Bone marrow (tissue), 2 donors: ENCODE data around the gene RALGAPB.
"Not testable (repeated sequence)": the region's sequence is repeated elsewhere in the genome, so short reads cannot be mapped to it uniquely, and the experiment has no call there.

Source experiments
- DNase-seq, 2 donors: peaks; one replicate each; lab custom pipeline; 2025; lab: John Stamatoyannopoulos, UW

Gene RALGAPB

GRCh38 chr20:38584099-38584763, 111.6 kb downstream of the RALGAPB start:
- DNase-seq = no peak

GRCh38 chr20:38585404-38586180, 112.9 kb downstream of the RALGAPB start:
- DNase-seq = no peak

GRCh38 chr20:38586181-38586525, 113.5 kb downstream of the RALGAPB start:
- no peak for DNase-seq

GRCh38 chr20:38588303-38588702, 115.7 kb downstream of the RALGAPB start:
- no peak for DNase-seq

GRCh38 chr20:38589351-38589750, 116.7 kb downstream of the RALGAPB start:
- DNase-seq = no peak

GRCh38 chr20:38589967-38590675, 117.5 kb downstream of the RALGAPB start:
- DNase-seq = no peak

GRCh38 chr20:38590676-38591473, 118.2 kb downstream of the RALGAPB start:
- no peak for DNase-seq

- no peak for DNase-seq
Measured at GRCh38 chr20:38591474-38592410, 119.1 kb downstream of the RALGAPB start.

- DNase-seq = not testable (repeated sequence)
Measured at GRCh38 chr20:38592411-38592790, 119.8 kb downstream of the RALGAPB start.

- not testable (repeated sequence) for DNase-seq
Measured at GRCh38 chr20:38594281-38594680, 121.6 kb downstream of the RALGAPB start.

GRCh38 chr20:38595886-38596285, 123.2 kb downstream of the RALGAPB start:
- DNase-seq = not testable (repeated sequence)

- no peak for DNase-seq
Measured at GRCh38 chr20:38599410-38599882, 126.8 kb downstream of the RALGAPB start.

GRCh38 chr20:38600057-38600456, 127.4 kb downstream of the RALGAPB start:
- DNase-seq = no peak

- DNase-seq = no peak
Measured at GRCh38 chr20:38601216-38602184, 128.9 kb downstream of the RALGAPB start, which contains the start of gene ARHGAP40. Gene ARHGAP40 (plus strand): TSS chr20:38601809.

- DNase-seq = no peak
Measured at GRCh38 chr20:38602185-38602581, 129.5 kb downstream of the RALGAPB start.

GRCh38 chr20:38603286-38603685, 130.6 kb downstream of the RALGAPB start:
- no peak for DNase-seq

- no peak for DNase-seq
Measured at GRCh38 chr20:38604873-38605303, 132.2 kb downstream of the RALGAPB start.

- no peak for DNase-seq
Measured at GRCh38 chr20:38607351-38607750, 134.7 kb downstream of the RALGAPB start.

- DNase-seq = no peak
Measured at GRCh38 chr20:38608188-38608587, 135.5 kb downstream of the RALGAPB start.

- DNase-seq = no peak
Measured at GRCh38 chr20:38609815-38610214, 137.2 kb downstream of the RALGAPB start.
